MM.1S (cell line): ENCODE data around the gene ARAP2.

Source experiments
- DNase-seq: peaks from one replicate; pipeline ENCODE4 v3.0.0-alpha.2; 2015
- H2AFZ ChIP-seq: fragments of 300-600 bp; sonication (generic); 2 replicates; pipeline ENCODE4 v1.6.0; 2016; ENCODE audit warnings: antibody characterized with exemption, low read length
- H3F3A ChIP-seq: fragments of 300-600 bp; sonication (generic); 2 replicates; pipeline ENCODE4 v1.6.1; 2016; ENCODE audit warnings: mild to moderate bottlenecking, antibody characterized with exemption, low read length, moderate library complexity, mixed read lengths; ENCODE audit not compliant: insufficient read depth
- H3K27ac ChIP-seq: fragments of 300-600 bp; sonication (generic); 2 replicates; pipeline ENCODE4 v1.5.1; 2016; ENCODE audit warnings: mild to moderate bottlenecking, low read length
- H3K27me3 ChIP-seq: fragments of 300-600 bp; sonication (generic); replicated peaks from 2 replicates; pipeline ENCODE4 v1.6.0; 2016; ENCODE audit warnings: low read length; ENCODE audit not compliant: insufficient read depth
- H3K36me3 ChIP-seq: fragments of 300-600 bp; sonication (generic); replicated peaks from 2 replicates; pipeline ENCODE4 v1.6.1; 2016; ENCODE audit warnings: mild to moderate bottlenecking, low read length, mixed read lengths; ENCODE audit not compliant: insufficient read depth
- H3K4me1 ChIP-seq: fragments of 300-600 bp; sonication (generic); 2 replicates; pipeline ENCODE4 v1.6.1; 2016; ENCODE audit warnings: low read length, mixed read lengths
- H3K4me2 ChIP-seq: fragments of 300-600 bp; sonication (generic); 2 replicates; pipeline ENCODE4 v1.6.0; 2016; ENCODE audit warnings: low read depth, low read length
- H3K4me3 ChIP-seq: fragments of 300-600 bp; sonication (generic); 2 replicates; pipeline ENCODE4 v1.5.1; 2016; ENCODE audit warnings: low read length, mixed read lengths
- H3K79me2 ChIP-seq: fragments of 300-600 bp; sonication (generic); 2 replicates; pipeline ENCODE4 v1.6.1; 2016; ENCODE audit warnings: mixed run types, low read length, mixed read lengths
- H3K9ac ChIP-seq: fragments of 300-600 bp; sonication (generic); 2 replicates; pipeline ENCODE4 v1.6.1; 2016; ENCODE audit warnings: low read length, mixed read lengths
- H3K9me2 ChIP-seq: fragments of 300-600 bp; sonication (generic); replicated peaks from 2 replicates; pipeline ENCODE4 v1.6.1; 2016; ENCODE audit warnings: mild to moderate bottlenecking, low read length, mixed read lengths; ENCODE audit not compliant: insufficient read depth
- H3K9me3 ChIP-seq: fragments of 300-600 bp; sonication (generic); replicated peaks from 2 replicates; pipeline ENCODE4 v1.6.1; 2016; ENCODE audit warnings: mild to moderate bottlenecking, low read length, mixed read lengths; ENCODE audit not compliant: insufficient read depth
- H4K20me1 ChIP-seq: fragments of 300-600 bp; sonication (generic); 2 replicates; pipeline ENCODE4 v1.6.1; 2016; ENCODE audit warnings: mild to moderate bottlenecking, low read length, moderate library complexity, mixed read lengths; ENCODE audit not compliant: insufficient read depth
- CTCF ChIP-seq: fragments of 300-600 bp; sonication (generic); IDR thresholded peaks from 2 replicates; pipeline ENCODE4 v1.5.1; 2016; ENCODE audit warnings: antibody characterized with exemption, low read length, mixed read lengths
- EZH2 ChIP-seq: fragments of 300-600 bp; sonication (generic); optimal IDR thresholded peaks from 2 replicates; pipeline ENCODE3; 2017; ENCODE audit warnings: low read depth, mild to moderate bottlenecking, antibody characterized with exemption, low read length, mixed read lengths
- EZH2phosphoT487 ChIP-seq: fragments of 300-600 bp; sonication (generic); IDR thresholded peaks from 2 replicates; pipeline ENCODE4 v1.6.1; 2018; ENCODE audit warnings: antibody characterized with exemption, low read length

ARAP2 gene

GRCh38 chr4:36133086-36133485 is 111.2 kb downstream of the ARAP2 start:
- H3K27me3 ChIP-seq: no peaks in the 10 kb centered on the region
- no peaks in the 10 kb centered on the region for H3K36me3 ChIP-seq
- DNase-seq: no peak
- H3K27ac ChIP-seq: no peak overlapping the region
- H3K9ac ChIP-seq: no peak overlapping the region
- H3K4me2 ChIP-seq: no peak overlapping the region
- no peaks in the 10 kb centered on the region for H3K9me2 ChIP-seq
- H3K4me1 ChIP-seq: no peaks in the 10 kb centered on the region
- no peaks in the 10 kb centered on the region for H3F3A ChIP-seq
- no peaks in the 10 kb centered on the region for H4K20me1 ChIP-seq
- TF ChIP-seq CTCF (no peak), EZH2 (no peak), EZH2phosphoT487 (no peak)
- H2AFZ ChIP-seq: no peak overlapping the region
- H3K79me2 ChIP-seq: no peaks in the 10 kb centered on the region
- H3K9me3 ChIP-seq: no peaks in the 10 kb centered on the region
- H3K4me3 ChIP-seq: no peak overlapping the region

GRCh38 chr4:36130641-36131040 is 113.7 kb downstream of the ARAP2 start:
- Histone ChIP-seq H3K9me2 (no peaks in the 10 kb centered on the region), H3K36me3 (no peaks in the 10 kb centered on the region), H3F3A (no peaks in the 10 kb centered on the region), H4K20me1 (no peaks in the 10 kb centered on the region), H3K27me3 (no peaks in the 10 kb centered on the region), H3K9me3 (no peaks in the 10 kb centered on the region), H3K27ac (no peak overlapping the region), H3K79me2 (no peaks in the 10 kb centered on the region), H3K4me2 (no peak overlapping the region), H3K9ac (no peak overlapping the region), H2AFZ (no peak overlapping the region), H3K4me3 (no peak overlapping the region), H3K4me1 (no peaks in the 10 kb centered on the region)
- no peak for DNase-seq
- TF ChIP-seq CTCF (no peak), EZH2 (no peak), EZH2phosphoT487 (no peak)

GRCh38 chr4:36128689-36129088 is 115.6 kb downstream of the ARAP2 start:
- no peaks in the 10 kb centered on the region for H3K79me2 ChIP-seq
- no peaks in the 10 kb centered on the region for H3K9me2 ChIP-seq
- H3K4me3 ChIP-seq: no peak overlapping the region
- H3F3A ChIP-seq: no peaks in the 10 kb centered on the region
- no peak overlapping the region for H3K4me2 ChIP-seq
- no peak for DNase-seq
- H3K9ac ChIP-seq: no peak overlapping the region
- no peaks in the 10 kb centered on the region for H4K20me1 ChIP-seq
- H3K9me3 ChIP-seq: no peaks in the 10 kb centered on the region
- no peak overlapping the region for H2AFZ ChIP-seq
- H3K36me3 ChIP-seq: no peaks in the 10 kb centered on the region
- no peaks in the 10 kb centered on the region for H3K27me3 ChIP-seq
- TF ChIP-seq EZH2phosphoT487: no peak
- no peak for TF ChIP-seq EZH2
- no peak for TF ChIP-seq CTCF
- H3K27ac ChIP-seq: no peak overlapping the region
- H3K4me1 ChIP-seq: no peaks in the 10 kb centered on the region
